Activated CD4-positive, alpha-beta T cell treated with anti-CD3 and anti-CD28 coated beads, Interleukin-2, amount 50 U/mL, for 1 hour (primary cell): ENCODE measurements around the gene JTB.

Experiments used
- DNase-seq: peaks from one replicate; pipeline ENCODE4 v3.0.0-alpha.2; 2020

Gene JTB

DNA sequence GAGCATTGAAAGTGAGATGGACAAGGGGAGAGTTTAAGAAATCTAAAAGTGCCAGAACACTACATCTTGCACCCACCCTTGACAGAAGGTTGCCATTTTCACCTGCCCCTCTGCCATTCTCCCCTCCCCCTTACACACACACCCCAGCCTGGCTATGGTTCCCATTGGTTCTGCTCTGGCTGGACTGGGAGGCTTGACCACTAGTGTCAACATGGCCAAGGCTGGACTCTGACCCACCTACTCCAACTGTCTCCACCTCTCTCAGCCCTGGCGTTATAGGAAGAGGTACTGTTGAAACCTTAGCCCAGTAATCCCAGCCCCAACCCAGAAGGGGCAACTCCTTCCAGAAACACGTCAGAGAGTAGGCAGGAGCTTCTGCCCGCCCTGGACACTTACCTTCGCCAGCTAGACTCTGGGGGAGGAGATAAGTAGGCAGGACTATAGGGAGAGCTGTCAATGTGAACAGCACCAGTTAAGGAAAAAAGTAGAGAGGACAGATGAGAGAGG is 23.6 kb downstream of the JTB start:
- DNase-seq: no peak

DNA sequence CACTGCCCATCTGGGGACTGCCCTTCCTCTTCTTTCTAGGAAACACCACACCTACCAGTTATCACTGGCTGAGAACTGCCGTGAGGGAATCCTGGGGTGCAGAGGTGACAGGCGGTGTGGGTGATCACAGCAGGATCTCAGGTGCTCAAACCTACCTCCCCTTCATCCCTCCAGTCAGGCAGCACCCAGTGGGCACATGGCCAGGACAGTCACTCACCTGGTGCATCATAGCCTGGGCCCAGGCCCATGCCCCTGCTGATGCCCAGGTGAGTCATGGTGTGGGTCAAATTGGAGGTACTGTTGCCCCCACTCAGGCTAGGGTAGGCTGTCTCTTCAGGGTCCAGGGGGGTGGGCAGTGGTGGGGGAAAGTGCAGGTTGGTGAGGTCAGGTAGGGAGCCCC is 25.7 kb downstream of the JTB start:
- DNase-seq: no peak

DNA sequence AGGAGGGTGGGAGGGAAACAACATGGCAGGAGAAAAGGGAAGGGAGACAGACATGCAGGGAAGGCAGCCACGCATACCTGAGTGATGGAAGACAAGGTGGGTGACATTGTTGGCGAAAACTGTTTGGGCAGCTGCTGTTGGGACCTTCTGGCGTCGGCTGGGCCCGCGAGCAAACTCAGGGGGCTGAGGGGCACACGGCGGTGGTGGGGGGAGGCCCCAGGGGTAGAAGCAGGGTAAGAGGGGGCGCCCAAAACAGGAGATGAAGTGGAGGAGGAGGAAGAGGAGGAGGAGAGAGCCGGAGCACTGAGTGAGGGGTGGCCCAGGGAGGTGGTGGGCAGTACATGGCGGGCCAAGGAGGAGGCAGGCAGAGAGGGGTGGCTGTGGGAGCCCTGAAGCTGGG is 26.3 kb downstream of the JTB start:
- no peak for DNase-seq

DNA sequence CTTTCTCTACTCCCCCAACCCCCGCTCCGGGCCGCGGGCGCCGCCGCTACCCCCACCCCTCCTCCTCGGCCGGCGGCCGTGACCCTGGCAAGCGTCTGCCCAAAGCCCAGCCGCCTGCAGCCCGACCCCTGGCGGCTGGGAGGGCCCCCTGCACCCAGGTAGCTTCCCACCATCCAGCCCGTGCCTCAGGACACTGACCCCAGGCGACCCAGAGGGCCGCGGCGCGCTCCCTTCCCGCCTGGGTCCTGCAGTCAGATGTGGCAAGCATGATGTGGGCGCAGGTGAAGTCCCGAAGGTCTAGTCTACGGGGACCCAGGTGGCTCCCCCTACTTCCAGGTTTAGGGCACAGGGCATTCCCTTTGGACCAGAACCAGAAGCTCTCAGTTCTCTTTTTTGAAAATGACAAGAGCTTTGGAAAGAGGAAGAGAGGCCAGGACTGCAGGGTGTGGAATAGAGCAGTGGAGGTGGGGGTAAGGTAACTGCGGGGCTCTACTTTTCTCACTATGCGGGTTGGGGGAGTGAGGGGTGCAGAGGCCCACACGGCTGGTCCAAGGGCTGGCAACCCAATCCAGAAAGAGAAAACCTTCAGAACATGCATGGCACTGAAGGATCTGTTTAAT is 30.7 kb downstream of the JTB start, which contains the start of gene DENND4B:
Gene DENND4B (minus strand): TSS at position 97 of the 620 bp plus-strand sequence. CDS start 2,344 bp downstream, outside the sequence.
- peak; percentile 71 for DNase-seq

DNA sequence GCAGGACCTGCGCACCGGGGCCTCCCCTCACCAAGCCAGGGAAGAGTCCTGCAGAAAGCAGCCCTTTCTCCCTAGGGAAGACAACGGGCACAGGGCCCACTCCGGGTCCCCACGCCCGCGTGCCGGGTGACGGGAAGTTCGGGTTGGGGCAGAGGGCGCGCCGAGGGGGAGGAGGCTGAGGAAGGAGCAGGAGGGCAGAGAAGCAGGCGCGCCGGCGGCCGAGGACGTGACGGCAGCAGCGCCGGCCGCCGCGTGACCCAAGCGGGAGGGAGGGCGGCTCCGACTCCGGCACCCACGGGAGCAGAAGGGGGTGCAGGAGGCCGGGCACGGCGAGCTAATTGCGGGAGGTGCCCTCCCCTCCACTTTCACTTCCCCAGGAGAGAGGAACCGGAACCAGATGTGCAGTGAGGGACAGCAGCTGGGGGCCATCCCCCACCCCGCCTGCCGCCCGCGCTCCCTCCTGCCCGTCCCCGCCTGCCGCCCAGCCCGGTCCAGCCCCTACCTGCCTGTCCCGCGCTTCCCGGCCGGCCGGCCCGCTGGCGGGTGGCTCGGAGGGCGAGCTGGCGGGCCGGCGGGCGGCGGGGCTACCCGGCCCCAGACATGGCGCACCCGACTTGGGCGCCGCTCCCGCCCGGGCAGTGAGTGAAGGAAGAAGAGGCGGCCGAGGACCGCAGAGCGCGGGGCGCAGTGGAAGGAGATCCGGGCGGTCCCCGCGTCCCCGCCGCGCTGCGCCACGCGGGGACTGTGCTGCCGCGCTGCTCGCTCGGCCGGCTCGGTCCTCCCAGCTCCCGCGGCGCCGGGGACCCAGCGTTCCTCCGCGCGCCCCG is 31.5 kb downstream of the JTB start:
- DNase-seq: peak; percentile 61

DNA sequence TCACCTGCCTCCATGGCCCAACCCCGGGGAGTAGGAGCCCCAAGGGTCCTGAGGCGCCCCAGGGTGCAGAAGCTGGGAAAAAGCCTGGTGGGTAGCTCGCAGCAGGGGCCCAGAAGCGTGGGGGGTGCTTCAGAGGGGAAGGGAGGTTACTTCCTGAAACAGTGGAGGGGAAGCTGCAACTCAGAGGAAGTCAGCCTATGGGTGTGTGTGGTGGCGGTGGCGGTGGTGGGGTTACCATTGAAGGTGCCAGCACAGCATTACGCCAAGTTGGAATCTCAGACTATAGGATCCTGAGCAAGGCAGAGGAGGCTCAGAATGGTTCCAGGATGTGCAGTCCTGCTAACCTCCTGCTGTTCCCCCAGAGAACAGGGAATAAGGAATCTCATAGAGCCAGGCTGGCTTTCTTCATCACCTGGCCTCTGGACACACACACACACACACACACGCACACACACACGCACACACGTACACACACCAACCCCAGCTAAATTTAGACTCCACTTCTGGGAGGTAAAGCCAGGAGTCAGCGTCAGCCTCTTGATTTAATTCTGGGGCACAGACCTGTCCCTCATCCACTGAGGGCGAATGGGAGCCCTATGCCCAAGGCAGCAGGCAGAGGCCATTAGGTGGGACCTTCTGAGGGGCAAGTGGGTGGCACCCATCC is 32.2 kb downstream of the JTB start:
- peak; percentile 72 for DNase-seq

DNA sequence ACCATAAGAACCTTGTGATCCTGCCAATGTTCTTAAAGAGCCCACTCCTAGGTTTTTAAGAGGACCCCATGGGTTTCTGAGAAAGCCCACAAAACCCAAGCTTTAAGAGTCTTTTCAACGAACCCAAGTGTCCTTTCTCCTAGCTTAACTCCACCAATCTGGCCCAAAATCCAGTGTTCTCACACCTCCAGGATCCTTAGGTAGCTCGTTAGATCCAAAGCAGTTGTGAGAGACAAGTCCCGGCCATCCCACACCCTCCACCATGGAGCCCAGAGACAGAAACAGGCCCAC is 32.7 kb downstream of the JTB start:
- DNase-seq: no peak

DNA sequence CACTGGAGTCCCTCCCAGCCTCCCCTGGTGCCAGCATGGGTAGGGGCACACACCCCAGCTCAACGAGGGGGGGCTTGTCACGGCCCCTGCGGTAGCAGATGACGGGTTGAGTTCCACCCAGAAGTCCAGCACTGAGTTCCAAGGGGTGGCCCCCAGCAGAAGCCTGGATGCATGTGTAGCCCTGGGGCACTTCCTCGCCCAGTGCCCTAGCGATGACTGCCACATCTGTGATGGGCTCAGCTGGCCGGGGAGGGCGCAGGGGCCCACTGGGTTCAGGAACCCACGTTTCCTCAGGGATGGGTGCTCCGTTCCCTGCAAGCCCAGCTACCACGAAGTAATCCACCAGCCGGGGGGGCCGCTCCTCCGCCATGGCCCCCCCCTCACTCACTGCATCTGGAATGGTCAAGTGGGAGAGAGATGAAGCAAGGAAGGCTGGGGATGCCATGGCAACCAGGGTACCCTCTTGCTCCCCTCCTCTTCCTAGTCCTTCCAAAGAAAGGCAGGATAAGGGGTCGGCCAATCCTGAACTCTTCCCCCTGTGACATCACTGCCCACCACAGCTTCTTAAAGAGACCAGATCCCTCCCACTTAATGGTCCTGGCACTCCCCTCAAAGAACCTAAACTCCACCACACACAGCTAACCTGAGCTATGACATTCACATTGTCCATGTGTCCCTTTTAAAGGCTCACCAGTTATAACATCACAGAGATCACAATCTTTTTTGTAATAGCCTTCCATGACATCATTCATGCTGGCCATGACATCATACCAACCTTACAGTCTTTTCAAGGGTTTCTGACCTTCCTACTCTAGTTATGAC is 33.3 kb downstream of the JTB start:
- no peak for DNase-seq

DNA sequence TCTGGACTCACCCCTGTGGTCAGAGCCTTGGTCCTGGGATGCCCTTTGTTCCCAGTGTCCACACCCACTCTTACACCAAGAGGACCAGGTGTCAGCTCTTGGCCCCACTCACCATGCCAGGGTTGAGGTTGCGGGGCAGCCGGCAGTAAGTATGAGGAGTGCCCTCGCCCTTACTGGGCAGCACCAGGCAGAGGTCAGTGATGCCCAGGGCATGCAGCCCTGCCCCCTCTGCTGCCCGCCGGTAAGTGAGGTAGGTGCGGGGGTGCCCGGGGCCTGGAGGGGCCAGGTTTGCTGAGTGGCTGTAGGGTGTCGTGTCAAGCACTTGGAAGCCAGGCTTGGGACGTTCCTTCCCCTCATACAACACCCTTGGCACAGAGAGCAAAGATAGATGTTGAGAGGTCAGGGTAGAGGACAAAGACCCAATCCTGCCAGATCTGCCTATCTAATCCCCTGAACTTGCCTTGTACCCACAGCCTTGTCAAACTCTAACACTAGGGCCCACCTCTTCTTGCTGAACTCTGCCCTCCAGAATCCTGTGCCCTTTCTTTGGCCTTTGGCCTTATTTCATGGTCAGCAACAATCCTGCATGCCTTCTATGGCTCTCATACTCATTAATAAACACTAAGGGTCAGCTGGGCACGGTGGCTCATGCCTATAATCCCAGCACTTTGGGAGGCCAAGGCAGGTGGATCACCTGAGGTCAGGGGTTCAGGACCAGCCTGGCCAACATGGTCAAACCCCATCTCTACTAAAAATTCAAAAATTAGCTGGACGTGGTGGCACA is 34.5 kb downstream of the JTB start:
- DNase-seq: no peak

DNA sequence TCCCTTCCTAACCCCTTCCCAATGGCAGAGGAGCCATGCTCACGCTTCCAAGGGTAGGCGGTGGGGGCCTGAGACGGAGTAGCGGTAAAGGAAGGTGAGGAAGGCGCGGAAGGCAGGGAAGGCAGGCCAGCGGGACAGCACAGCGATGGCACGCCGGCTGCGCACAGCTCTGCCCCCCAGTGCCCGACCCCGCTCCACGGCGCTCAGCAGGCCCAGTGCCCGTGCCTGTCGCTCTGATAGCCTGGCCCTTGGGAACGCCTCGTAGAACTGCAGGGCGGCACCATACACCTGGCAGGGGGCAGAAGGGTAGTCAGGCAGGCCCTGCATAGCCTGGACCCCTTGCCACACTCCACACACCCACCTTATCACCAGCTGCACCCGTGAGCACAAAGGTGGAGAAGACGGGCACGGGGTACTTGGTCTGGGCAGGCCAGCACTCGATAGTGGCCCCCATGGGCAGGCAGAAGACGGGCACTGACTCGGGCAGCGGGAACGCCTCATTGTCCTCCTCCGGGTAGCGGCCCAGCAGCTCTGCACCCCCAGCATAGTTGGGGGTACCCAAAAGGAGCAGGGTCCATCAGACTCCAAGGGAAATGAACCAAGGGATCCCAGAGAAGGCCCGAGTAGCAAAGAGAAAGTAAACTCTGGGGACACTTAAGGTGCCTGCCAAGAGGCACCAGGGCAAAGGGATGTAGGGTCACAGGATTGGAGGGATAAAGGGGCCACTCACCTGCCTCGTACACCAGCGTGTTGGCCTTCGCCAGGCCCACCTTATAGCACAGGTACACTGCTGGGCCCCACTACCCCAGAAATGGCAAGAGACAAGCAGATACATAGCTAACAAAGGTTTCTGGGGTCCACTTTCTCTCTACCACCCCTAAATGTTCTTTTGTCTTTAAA is 35.4 kb downstream of the JTB start:
- DNase-seq: no peak

DNA sequence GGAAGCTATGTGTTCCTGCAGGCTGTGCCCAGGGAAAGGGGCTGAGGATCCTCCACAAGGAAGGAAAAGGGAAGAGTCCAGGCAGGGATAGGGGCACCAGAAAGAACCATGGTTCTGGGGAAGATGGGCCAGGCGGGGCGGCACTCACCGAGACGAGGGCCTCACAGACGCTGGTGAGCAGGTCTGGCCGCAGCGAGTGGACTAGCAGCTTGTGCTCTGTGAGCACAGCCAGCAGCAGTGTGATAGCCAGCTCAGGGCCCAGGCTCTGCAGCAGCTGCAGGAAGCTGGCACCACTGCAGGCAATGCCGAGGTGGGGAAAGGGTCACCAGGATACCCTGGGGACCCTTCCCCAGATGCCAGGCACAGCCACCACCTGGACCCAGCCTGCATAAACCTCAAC is 36.7 kb downstream of the JTB start:
- DNase-seq: no peak

DNA sequence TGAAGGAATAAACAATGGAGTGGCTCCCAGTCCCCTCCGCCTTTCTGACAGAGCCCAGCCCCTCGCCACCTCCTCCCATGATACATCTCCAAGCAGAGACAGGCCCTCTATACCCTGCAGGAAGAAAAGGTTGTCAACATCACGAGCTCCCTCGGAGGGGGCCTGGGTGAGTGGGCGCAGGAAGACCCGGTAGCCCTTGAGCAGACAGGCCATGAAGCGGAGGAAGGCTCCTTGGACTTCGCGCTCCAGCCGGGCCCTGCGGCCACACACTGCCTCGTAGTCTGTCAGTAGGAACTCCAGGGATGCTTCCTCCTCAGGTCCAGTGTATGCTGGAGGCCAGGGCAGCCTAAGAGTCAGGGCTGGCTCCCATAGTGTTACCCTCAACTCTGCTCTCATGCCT is 38.0 kb downstream of the JTB start:
- no peak for DNase-seq

DNA sequence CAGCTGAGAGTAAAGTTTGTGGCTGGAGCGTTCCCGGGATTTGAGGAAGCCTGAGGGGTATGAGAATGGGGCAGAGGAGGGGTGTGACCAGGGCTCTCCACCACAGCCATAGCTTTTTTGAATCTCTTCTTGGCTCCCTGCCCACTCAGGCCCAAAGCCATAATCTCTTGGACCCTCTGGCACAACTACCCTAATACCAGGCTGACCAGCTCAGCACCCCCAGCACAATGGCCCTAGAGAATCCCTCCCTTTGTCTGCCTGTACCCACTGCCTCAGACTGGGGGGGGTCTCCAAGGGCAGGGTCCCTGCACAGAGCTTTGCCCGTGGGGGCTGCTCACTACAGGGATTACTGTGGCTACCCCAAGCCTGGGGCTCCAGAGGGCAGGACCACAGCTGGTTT is 38.5 kb downstream of the JTB start:
- no peak for DNase-seq

DNA sequence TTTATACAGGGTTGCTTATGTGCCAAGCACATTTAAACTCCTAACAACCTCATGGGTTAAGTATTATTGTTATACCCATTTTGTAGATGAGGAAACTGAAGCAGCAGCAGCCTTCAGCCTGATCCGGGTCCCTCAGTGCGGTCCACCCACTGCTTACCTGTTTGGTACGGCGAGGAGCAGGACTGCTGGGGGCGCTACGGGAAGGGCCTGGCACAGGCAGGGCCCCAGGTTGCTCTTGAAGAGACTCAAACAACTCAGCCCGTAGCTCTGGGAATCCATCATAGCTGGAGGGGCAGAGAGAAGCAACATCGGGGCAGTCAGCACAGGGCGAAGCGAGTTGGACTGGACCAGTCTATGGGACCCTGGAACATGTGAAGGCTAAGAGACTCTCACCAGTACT is 40.1 kb downstream of the JTB start:
- DNase-seq: no peak

DNA sequence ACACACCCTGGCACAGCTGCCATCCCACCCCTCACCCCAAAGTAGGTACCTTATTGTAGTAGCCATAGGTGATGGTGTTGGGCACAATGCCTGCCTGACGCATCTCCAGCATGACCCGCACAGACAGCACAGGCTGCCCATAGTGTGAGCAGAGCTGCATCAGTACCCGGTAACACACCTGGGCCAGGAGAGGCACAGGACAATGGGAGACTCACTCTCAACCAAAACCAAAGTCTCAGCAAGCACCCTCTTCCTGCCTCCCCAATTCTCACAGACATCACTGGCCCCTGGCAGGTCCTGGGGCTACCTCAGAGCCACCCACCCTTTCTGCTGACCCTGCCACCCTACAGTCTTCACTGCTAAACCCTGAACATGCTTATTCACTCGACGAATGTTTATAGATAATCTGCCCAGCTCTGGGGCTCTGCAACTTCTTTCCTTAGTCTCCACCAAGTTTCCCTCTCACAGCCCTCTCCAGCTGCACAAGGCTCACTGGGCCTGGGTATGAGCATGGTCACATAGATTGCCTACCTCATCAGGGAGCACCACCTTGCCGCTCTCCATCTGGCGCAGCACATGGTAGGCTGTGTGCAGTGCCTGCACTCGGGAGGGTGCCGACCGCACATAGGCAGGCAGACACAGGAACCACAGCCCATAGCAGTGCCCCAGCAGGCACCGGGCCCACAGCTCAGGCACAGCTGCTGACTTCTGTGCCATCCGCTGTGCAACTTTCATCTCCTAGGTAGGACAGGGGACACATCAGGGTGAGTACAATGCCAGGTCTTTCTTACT is 41.3 kb downstream of the JTB start:
- no peak for DNase-seq

DNA sequence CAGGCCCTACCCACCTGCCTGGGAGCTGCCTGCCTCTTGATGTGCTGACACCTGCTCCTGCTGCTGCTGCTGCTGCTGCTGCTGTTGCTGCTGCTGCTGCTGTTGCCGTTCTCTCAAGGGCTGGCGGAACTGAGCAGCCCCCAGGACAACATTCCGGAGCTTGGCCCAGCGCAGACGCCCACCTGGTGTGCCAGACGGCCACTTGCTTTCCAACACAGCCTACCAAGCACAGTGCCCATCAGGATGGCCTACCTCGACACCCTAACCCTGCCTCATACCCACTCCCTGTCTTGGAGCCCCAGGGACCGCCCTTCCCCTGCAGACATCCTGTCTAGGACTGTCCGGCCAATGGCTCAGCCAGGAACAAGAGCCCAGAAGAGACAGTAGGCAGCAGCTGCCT is 42.7 kb downstream of the JTB start:
- no peak for DNase-seq

DNA sequence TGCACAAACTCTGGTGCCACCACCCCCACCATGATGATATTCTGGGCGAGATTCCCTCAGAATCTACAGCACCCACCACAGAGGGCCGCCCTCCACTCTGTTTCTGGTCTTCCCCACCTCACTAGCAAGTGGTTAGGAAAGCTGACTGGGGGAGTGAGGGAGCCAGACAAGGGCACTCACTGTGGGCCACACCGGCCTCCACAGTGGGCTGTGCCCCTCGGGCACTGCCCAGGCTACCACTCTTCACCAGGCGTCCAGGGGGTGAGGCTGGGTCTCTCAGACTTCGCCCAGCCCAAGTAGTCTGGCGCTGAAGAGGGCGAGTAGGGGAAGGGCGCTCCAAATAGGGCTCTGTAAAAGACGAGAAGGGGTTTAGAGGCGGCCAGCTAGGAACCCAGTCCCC is 43.5 kb downstream of the JTB start:
- DNase-seq: no peak

DNA sequence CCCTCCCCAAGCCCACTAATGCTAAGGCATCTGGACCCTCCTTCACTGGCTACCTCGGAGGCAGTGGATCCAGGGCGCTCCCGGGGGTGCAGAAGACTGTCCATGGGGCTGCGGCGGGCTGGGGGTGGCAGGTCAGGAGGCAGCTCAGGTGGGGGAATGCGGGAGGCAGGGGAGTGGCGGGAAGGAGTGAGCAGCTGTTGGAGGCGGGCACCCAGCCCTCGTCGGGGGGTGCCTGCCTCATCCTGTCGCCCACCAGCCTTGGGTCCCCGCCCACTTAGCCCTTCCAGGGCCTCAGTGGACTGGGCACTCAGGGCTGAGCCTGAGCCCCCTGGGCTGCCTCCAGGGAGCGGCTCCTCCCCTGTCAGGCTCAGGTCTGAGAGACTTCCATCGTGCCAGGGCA is 44.0 kb downstream of the JTB start:
- DNase-seq: no peak

DNA sequence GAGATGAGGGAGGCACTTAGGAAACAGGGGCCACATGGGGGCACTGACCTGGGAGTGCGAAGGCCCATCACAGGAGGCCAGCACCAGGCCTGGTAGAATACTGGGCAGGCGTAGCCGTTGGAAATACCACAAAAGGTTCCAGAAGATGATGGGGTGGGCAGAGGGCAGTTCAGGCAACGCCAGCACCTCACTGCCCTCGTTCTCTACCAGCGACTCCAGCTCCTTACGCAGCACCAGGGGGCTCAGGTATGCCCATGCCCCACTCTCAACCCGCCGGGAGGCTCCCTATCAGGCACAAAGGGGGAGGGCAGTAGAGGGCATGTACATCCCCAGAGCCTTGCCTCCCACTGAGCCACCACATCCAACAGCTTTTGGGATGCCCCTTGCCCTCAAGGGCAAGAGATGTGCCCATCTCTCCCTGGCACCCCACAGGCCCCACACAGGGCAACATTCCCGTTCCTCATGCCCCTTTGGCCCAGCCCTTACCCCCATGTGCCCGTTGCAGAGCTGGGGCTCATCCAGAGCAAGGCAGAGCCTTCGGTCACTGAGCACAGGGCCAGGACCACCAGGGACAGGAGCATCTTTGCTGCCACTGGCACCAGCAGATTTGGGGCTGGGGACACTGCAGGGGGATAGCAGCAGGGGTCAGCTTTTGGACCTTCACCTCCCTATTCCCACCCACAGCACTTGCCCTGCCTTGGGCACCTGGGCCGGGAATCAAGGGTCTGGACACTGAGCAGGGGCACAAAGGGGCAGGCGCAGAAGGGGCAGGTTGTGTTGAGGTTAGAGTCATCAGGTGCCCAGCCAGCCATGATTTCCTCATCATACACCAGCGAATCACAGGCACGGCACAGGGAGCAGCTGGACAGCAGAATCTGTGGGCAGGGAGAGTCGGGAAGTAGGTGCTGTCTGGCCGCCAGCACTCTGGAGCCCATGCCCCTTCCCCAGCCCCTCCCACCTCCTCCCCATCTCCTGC is 45.0 kb downstream of the JTB start:
- no peak for DNase-seq
